HG03196 (cell line): ENCODE measurements around the gene DHRSX.
"Not testable (repeated sequence)": the region's sequence is repeated elsewhere in the genome, so short reads cannot be mapped to it uniquely, and the experiment has no call there.

Source experiments
- ATAC-seq: cut with Tn5 transposase; IDR thresholded peaks from one replicate; pipeline ENCODE4 v1.9.1; 2021; ENCODE audit not compliant: unreplicated experiment

Gene DHRSX

GRCh38 chrX:2320580-2321327, 180.0 kb downstream of the DHRSX start:
- ATAC-seq, result no peak

DNA sequence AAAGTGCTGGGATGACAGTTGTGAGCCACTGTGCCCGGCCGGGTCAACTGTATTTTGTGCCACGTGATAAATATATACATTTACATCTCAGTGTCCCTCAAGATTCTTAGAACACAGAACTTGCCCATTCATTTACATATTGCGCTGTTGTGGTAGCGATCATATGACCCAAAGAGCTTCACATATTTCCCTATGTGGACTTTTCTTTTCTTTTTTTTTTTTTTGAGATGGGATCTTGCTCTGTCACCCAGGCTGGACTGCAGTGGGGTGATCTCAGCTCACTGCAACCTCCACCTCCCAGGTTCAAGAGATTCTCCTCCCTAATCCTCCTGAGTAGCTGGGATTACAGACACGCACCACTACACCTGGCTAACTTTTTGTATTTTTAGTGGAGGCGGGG, 180.7 kb downstream of the DHRSX start:
- no peak for ATAC-seq

DNA sequence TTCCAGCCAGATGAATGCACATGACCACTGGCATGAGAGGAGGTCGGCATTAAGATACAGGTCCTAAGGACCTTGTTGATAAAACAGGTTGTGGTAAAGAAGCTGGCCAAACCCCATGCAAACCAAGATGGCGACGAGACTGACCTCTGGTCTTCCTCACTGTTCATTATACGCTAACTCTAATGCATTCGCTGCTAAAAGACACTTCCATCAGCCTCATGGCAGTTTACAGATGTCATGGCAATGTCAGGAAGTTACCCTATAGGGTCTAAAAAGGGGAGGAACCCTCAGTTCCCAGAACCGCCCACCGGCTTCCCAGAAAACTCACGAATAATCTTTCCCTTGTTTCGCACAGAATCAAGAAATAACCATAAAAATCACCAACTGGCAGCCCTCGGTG, 182.4 kb downstream of the DHRSX start:
- ATAC-seq, result no peak

- ATAC-seq, result no peak
Measured at GRCh38 chrX:2317527-2318055, 183.2 kb downstream of the DHRSX start.

- no peak for ATAC-seq
Measured at GRCh38 chrX:2316534-2316933, 184.2 kb downstream of the DHRSX start.

DNA sequence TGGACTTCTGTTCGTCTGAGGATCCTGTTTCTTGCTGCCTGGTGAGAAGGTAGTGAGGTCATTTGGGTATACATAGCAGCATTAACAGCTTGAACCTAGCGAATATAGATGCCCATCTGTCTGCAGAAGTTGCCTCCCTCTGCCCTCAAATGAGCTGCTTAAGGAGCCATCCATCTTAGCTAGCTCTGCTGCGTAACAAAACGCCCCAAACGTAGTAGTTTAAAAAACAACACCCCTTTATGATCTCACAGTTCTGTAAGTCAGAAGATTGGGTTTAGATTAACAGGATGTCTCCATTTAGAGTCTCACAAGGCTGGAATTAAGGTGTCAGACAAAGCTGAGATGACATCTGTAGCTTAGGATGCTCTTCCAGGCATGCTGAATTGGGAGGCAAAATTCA, 185.3 kb downstream of the DHRSX start:
- no peak for ATAC-seq

- ATAC-seq, result no peak
Measured at GRCh38 chrX:2314831-2315365, 185.9 kb downstream of the DHRSX start.

DNA sequence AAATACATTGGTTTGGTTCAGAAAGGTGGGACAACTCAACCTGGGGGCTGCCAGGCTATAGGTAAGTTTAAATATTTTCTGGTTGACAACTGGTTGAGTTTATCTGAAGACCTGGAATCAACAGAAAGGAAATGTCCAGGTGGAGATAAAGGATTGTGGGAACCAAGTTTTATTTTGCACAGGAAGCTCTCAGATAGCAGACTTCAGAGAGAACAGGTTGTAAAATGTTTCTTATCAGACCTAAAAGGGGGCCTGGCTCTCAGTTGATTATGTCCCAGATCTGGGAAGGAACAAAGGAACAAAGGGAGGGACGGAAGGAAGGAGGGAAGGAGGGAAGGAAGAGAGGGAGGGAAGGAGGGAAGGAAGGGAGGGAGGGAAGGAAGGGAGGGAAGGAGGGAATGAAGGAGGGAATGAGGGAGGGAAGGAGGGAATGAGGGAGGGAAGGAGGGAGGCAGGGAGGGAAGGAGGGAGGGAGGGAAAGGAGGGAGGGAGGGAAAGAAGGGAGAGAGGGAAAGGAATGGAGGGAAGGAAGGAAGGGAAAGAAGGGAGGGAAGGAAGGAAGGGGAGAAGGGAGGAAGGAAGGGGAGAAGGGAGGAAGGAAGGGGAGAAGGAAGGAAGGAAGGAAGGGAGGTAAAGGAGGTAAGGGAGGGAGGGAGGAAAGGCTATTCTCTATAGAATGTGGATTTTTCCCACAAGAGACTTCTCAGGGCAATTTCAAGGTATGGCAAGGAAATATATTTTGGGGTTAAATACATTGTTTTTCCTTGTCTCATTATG, 186.7 kb downstream of the DHRSX start:
- ATAC-seq, result no peak

DNA sequence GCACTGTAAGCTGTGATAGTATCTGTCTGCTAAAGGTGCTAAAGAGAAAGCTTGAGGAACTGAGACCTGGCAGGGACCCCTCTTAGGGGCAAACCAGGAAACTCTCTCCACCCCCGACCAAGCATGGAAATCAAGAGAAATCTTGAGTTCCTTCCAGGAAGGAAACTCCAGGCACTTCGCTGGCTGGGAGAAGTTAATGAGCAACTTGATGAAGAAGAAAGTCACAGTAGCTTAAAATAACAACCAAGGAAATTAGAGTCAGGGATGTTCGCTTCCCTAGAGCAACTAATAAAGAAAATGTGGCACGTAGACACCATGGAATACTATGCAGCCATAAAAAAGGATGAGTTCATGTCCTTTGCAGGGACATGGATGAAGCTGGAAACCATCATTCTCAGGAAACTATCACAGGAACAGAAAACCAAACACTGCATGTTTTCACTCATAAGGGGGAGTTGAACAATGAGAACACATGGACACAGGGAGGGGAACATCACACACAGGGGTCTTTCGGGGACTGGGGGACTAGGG, 188.7 kb downstream of the DHRSX start:
- not testable (repeated sequence) for ATAC-seq

- ATAC-seq, result no peak
Measured at GRCh38 chrX:2311501-2311900, 189.3 kb downstream of the DHRSX start.

DNA sequence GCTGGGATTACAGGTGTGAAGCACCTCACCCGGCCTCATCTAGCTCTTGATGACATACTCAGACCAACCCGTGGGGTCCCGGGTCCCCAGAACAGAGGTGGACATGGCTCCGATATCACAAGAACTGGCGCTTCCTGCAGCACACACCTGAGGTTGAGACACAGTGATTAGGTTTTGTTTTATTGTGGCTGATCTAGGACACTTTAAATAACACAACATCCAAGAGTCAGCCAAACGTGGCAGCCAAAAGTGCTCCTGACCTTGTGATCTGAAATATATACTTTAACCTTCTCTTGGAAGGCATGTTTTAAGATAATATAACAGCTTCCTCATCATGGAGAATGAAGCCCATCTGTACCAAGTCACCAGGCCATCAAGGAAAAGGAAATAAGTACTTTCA, 198.9 kb downstream of the DHRSX start:
- no peak for ATAC-seq

GRCh38 chrX:2299871-2300270, 200.9 kb downstream of the DHRSX start:
- no peak for ATAC-seq

GRCh38 chrX:2286731-2287130, 214.0 kb downstream of the DHRSX start:
- ATAC-seq, result no peak

DNA sequence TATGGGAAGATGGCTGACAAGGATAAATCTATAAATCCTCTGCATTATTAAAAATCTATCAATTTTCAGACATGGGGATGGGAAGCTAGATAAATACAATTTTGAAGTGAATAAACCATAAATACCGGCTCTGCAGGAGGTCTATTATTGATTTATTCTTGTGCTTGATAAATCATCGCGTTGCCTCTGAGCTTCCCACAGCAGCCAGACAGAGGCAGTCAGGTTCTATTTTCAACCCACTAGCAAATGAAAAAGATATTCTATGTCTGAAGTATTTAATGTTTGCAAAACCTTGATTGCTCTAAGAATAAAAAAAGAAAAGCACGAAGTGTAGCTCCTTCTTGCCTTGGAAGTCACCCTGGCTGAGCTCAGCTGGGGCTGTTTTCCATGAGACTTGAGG, 216.2 kb downstream of the DHRSX start:
- no peak for ATAC-seq

DNA sequence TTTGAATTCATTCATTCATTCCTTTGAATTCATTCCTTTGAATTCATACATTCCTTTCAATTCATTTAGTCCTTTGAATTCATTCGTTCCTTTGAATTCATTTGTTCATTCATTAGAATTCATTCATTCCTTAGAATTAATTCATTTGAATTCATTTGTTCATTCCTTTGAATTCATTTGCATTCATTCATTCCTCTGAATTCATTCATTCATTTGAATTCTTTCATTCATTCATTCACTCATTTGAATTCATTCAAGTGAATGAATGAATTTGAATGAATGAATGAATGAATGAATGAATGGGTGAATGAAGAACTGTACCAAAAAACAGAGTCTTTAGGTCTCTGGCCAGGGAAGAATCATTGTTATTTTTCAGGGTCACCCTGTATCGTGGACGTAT, 216.6 kb downstream of the DHRSX start:
- no peak for ATAC-seq

DNA sequence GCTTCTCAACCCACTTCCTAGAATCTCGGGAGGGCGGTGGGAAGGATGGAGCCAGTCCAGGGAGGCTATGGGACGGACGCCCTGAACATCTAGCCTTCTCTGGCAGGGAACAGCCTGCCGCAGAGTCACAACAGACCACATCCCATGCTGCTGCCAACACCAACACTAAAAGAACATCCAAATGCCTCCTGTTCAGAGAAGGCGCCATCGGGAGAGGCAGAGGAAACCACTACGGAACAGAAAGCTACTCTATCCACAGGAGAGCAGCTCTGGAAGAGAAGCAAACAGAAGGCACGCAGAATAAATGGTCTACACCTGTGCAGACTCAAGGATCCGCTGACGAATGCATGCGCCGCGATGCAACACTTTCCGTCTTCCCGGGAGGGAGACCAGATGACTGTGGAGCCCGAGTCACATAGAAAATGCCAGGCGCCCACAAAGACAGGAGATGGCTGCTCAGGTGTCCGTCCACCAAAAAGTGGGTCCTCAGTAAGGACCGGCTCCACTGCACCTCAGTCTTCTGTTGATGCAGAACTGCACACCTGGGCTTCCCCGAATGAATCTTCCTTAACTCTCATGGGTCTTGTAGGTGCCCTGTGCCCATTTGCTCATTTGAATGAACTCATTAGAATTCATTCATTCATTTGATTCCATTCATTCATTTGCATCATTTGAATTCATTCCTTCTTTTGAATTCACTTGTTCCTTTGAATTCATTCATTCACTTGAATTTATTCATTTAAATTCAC, 217.5 kb downstream of the DHRSX start:
- no peak for ATAC-seq

- ATAC-seq, result no peak
Measured at GRCh38 chrX:2282490-2283090, 218.2 kb downstream of the DHRSX start.

DNA sequence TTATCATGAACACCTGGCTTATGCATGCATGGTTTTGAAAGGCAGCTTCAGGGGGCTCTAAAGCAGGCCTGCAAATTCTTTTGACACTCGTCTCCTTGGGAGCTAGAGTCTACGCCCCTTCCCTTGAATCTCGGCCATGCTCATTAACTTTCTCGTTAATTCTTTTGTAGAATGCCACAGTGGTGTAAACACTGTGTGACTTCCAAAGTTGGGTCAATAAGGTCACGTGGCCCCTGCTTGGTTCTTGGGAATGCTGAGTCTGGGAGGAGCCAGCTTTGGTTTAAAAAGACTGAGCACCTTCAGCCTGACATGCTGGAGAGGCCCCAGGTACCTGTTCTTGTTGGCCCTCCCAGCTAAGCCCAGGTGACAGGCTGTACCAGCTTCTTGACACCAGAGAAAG, 228.4 kb downstream of the DHRSX start:
- no peak for ATAC-seq

- not testable (repeated sequence) for ATAC-seq
Measured at GRCh38 chrX:2271595-2271994, 229.2 kb downstream of the DHRSX start.

GRCh38 chrX:2270783-2271182, 230.0 kb downstream of the DHRSX start:
- ATAC-seq, result not testable (repeated sequence)

- ATAC-seq, result no peak
Measured at GRCh38 chrX:2267890-2268289, 232.9 kb downstream of the DHRSX start.
